Pancreas (tissue), 10 donors: ENCODE measurements around the gene TUBB4B. TPM values are rescaled to one million over a fixed set of nuclear protein-coding genes. Genes with fewer than 3 reads are reported as not detected.

ENCODE experiments used
- ATAC-seq, 4 donors: fragments of 200-7000 bp; cut with Tn5 transposase; one replicate each; pipeline versions ENCODE4 v1.8.0 to v1.9.1; 2020; ENCODE audit warnings: mild to moderate bottlenecking in 4 of 4, moderate library complexity in 4 of 4
- DNase-seq, 6 donors: peaks; one replicate each; pipeline ENCODE4 v3.0.0-alpha.2; 2020
- FAIRE-seq: peaks from 2 replicates; lab custom pipeline; 2012; peaks lifted over from hg19 to GRCh38; lab: Jason Lieb, UNC
- H3K27ac ChIP-seq, 4 donors: fragments of 200-600 bp; sonication (generic); 1 replicate in 3 of 4; 2 replicates in 1 of 4; pipeline versions ENCODE4 v1.5.0 to v1.8.0; 2020
- H3K27me3 ChIP-seq, 4 donors: fragments of 200-600 bp; one replicate each; pipeline ENCODE4 v1.8.0; 2021
- H3K36me3 ChIP-seq, 3 donors: fragments of 200-600 bp; sonication (generic) in 1 of 3; one replicate each; pipeline versions ENCODE4 v1.5.0 to v1.8.0; 2020 to 2021
- H3K4me1 ChIP-seq, 3 donors: fragments of 200-600 bp; one replicate each; pipeline ENCODE4 v1.8.0; 2021
- H3K4me3 ChIP-seq, 4 donors: fragments of 200-600 bp; sonication (generic) in 2 of 4; one replicate each; pipeline versions ENCODE4 v1.5.0 to v1.8.0; 2020 to 2021
- H3K9me3 ChIP-seq, 4 donors: fragments of 200-600 bp; one replicate each; pipeline ENCODE4 v1.8.0; 2021
- WGBS, 2 donors: extraction: QIAGEN DNeasy Blood & Tissue Kit; methylation state at CpG; one replicate each; pipeline ENCODE4 v1.1.7; 2013; 5-methylcytosine and 5-hydroxymethylcytosine counted together
- intact Hi-C, 3 donors: fragments of 100-400 bp; cut with DNase I; formaldehyde crosslinking; loops; one replicate each; pipeline versions ENCODE4 v1.11.1 to v1.14.2; 2022
- polyA plus RNA-seq, 2 donors: library from polyadenylated mRNA; stranded (reverse); fragments of 200-250 nt; gene quantifications; one replicate each; pipeline ENCODE4 v1.2.3, GENCODE V29; 2013
- total RNA-seq, 6 donors: library from RNA; stranded (reverse); fragmentation: NEBNext Ultra II Directional in 4 of 6; extraction: Animal tissue kit (Norgen Biotek cat#: 25700) in 4 of 6; gene quantifications; one replicate each; pipeline versions ENCODE4 v1.2.1 to v1.2.4, GENCODE V29; 2021 to 2023
- TF ChIP-seq, protein P1 (sequence below), 4 donors: fragments of 200-600 bp; sonication (generic) in 3 of 4; IDR thresholded peaks; one replicate each; pipeline versions ENCODE4 v1.5.0 to v1.8.0; 2021; ENCODE audit warnings: antibody characterized with exemption in 4 of 4
- donor health status: healthy with polysubstance abuse.
- donor health status: DM: no; HTN: no; CAD: no; lungs with moderate emphysema.
- donor health status: DM: no; HTN: no; CAD: no.
- donor health status: control.
- donor health status: control.
- donor health status: Bipolar disorder and iron deficiency.
- donor health status: DM: yes; HTN: yes; CAD: no.
- donor health status: DM: no; HTN: no; CAD: no.
- donor health status: DM: no; HTN: no; CAD: no.
- donor health status: DM: yes; HTN: yes; CAD: no.

TUBB4B gene
- total and polyA plus RNA-seq, 8 donors, result 40.9 to 143 (median 72.8) TPM

DNA sequence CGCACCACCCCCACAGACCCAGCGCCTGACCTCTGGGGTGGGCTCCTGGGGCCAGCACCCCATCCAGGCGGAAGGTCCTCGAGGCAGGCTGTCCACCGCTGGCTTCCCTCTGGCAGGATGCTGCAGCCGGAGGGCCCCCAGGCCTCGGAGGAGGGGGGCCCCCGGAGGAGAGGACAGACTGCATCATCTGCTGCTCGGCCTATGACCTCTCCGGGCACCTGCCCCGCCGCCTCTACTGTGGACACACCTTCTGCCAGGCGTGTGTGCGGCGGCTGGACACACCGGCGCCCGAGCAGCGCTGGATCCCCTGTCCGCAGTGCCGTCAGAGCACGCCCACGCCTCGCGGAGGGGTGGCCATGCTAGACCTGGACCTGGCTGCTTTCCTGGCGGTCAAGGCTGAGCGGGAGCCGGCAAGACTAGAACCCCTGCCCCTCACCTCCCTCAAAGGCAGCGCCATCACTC is 12.6 kb upstream of the TUBB4B start:
- WGBS, 2 donors, result 46 to 47% methylated on average over 29 of the region's 29 CpGs
- intact Hi-C loops, result no loop called here
- Histone ChIP-seq H3K4me3 (no peak overlapping the region), H3K4me1 (peaks cover 5 to 14% (median 10%) of the 10 kb centered on the region in 3 donors), H3K27ac (no peak overlapping the region), H3K36me3 (no peaks in the 10 kb centered on the region), H3K27me3 (no peaks in the 10 kb centered on the region), H3K9me3 (no peaks in the 10 kb centered on the region)
- DNase-seq (no peak), ATAC-seq (no peak), FAIRE-seq (no peak)
- TF ChIP-seq, protein P1, sequence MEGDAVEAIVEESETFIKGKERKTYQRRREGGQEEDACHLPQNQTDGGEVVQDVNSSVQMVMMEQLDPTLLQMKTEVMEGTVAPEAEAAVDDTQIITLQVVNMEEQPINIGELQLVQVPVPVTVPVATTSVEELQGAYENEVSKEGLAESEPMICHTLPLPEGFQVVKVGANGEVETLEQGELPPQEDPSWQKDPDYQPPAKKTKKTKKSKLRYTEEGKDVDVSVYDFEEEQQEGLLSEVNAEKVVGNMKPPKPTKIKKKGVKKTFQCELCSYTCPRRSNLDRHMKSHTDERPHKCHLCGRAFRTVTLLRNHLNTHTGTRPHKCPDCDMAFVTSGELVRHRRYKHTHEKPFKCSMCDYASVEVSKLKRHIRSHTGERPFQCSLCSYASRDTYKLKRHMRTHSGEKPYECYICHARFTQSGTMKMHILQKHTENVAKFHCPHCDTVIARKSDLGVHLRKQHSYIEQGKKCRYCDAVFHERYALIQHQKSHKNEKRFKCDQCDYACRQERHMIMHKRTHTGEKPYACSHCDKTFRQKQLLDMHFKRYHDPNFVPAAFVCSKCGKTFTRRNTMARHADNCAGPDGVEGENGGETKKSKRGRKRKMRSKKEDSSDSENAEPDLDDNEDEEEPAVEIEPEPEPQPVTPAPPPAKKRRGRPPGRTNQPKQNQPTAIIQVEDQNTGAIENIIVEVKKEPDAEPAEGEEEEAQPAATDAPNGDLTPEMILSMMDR (IDR thresholded peaks at IDR 0.05), result no peak

DNA sequence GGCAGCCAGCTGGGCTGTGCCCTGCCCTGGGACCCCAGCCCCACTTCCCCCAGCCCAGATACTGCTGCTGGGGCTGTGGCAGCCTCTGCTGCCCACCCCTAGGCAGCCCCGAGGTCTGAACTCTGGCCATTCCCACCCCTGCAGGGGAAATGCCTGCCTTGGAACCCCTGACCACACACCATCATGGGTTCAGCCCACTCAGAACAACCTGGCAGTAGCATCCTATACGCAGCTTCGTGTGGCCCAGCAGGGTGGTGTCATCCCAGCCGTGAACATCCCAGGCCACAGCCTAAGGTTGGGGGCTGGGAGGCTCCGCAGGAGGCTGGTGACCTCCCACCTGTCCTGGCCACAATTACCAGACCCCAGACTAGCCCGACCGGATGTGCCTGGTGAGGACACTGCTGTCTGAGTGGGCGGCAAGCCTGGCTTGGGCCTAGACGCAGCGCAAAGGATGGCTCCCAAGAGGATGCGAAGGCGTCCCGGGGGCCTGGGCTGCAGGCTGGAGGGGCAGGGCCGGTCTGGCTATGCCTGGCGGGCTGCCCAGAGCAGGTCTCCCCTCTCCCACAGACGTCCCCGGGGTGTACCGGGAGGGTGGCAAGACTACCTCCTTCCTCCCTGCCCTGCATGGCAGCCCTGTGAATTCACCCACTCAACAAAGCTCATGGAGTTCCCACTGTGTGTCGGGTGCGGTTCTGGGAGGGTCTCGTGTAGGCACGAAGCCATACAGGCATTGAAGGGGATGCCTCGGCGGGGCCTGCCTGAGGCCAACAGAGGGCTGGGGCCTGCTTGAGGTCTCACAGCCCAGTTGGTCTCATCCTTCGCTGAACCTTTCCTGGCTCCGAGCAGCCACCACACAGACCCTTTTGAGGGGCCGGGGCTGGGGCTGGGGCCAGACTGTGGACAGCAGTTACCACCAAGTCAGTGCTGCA is 11.9 kb upstream of the TUBB4B start:
- no peaks in the 10 kb centered on the region for H3K9me3 ChIP-seq
- TF ChIP-seq, protein P1 (IDR thresholded peaks at IDR 0.05), result no peak
- peaks cover 5 to 14% (median 10%) of the 10 kb centered on the region in 3 donors for H3K4me1 ChIP-seq
- ATAC-seq, result no peak
- no peaks in the 10 kb centered on the region for H3K27me3 ChIP-seq
- intact Hi-C loops, result no loop called here
- no peak overlapping the region for H3K27ac ChIP-seq
- H3K4me3 ChIP-seq, result no peak overlapping the region
- H3K36me3 ChIP-seq, result no peaks in the 10 kb centered on the region
- 69% methylated on average over 26 to 27 of the region's 27 CpGs for WGBS, 2 donors
- no peak for DNase-seq
- no peak for FAIRE-seq

GRCh38 chr9:137229903-137230704 is 11.0 kb upstream of the TUBB4B start:
- Histone ChIP-seq H3K4me3 (no peak overlapping the region), H3K27me3 (no peaks in the 10 kb centered on the region), H3K9me3 (no peaks in the 10 kb centered on the region), H3K27ac (no peak overlapping the region), H3K4me1 (peaks cover 5 to 14% (median 10%) of the 10 kb centered on the region in 3 donors), H3K36me3 (no peaks in the 10 kb centered on the region)
- WGBS, 2 donors, result 54 to 69% methylated on average over 27 to 31 of the region's 31 CpGs
- DNase-seq (no peak), ATAC-seq (no peak), FAIRE-seq (no peak)
- TF ChIP-seq, protein P1 (IDR thresholded peaks at IDR 0.05), result no peak
- intact Hi-C loops, result loop anchor here (5.0 to 10.0 kb wide), 2 partner anchors 113 to 115 kb away; partner anchors contain the start of gene DPP7 (in 1 of the 3)

- H3K27ac ChIP-seq, result no peak within 1 kb of the TSS
- no peaks in the 10 kb centered on the region for H3K9me3 ChIP-seq
- H3K27me3 ChIP-seq, result no peaks in the 10 kb centered on the region
- no peak for DNase-seq
- intact Hi-C loops, result loop anchor here (5.0 to 10.0 kb wide), 2 partner anchors 114 to 116 kb away; partner anchors contain the start of gene DPP7 (in 1 of the 3)
- no peak within 1 kb of the TSS for H3K4me3 ChIP-seq
- no peak for FAIRE-seq
- 68% methylated on average over 14 of the region's 14 CpGs for WGBS, 2 donors
- no peaks in the 10 kb centered on the region for H3K36me3 ChIP-seq
- TF ChIP-seq, protein P1 (IDR thresholded peaks at IDR 0.05), result no peak
- ATAC-seq, result no peak
- peaks cover 5 to 14% (median 10%) of the 10 kb centered on the region in 3 donors for H3K4me1 ChIP-seq
These were observed 10.2 kb upstream of the TUBB4B start, which contains the start of gene SLC34A3 for GRCh38 chr9:137230705-137231371. Gene SLC34A3, plus strand, starts transcription at chr9:137230901. Its CDS starts 802 bp downstream, at chr9:137231703.
